ENCODE measurements around the gene MCC.

DNA sequence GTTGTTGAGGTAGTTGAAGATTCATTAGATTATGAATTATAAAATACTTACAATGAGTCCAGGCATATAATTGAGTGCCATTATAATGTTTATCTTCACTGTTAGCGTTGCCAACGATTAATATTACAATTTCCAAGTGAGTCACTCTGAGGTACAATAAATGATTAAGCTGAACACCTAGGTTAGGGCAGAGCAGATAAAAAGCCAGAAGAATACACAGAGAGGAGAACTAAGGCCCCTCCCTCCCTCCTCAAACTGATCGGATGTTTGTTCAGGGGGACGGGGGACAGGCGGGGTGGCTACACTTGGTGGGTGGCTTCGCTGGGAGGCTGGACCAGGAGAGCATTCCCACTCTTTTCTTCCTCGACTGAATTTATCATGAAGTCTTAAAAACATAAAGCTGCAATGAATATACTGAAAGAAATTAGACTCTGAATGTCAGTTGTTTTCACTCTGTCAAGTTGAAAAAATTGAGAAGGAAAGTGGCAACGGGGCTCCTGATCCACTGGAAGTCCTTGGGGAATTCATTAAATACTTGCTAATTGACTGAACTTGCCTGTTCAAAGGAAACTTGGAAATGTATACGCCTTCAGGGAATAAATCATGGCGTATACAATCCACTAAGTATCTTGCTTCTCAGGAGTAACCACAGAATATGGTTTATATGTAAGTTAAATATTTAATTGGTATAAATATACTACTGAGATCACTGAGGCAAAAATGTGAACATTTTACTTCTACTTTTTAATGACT, 251.5 kb downstream of the MCC start:
- no peak for TF ChIP-seq SP1 (IDR thresholded peaks at IDR 0.05)
- no peak for TF ChIP-seq TARDBP (IDR thresholded peaks at IDR 0.05)
- no peak for TF ChIP-seq HDGF (IDR thresholded peaks at IDR 0.05; ENCODE audit: borderline replicate concordance)
- TF ChIP-seq PKNOX1 (IDR thresholded peaks at IDR 0.05) = no peak
- TF ChIP-seq FOXM1 (IDR thresholded peaks at IDR 0.05; ENCODE audit: borderline replicate concordance) = no peak
- TF ChIP-seq L3MBTL2 (conservative IDR thresholded peaks at IDR 0.05) = no peak
- no peak for TF ChIP-seq SUZ12 (IDR thresholded peaks at IDR 0.05)
- no peak for TF ChIP-seq ARNT (IDR thresholded peaks at IDR 0.05)
- no peak for TF ChIP-seq ELF4 (IDR thresholded peaks at IDR 0.05)
- TF ChIP-seq BHLHE40 (IDR thresholded peaks at IDR 0.05; ENCODE audit: borderline replicate concordance) = no peak
